H9 (cell line): ENCODE data around the gene ALX4. TPM values are rescaled to one million over a fixed set of nuclear protein-coding genes. Genes with fewer than 3 reads are reported as not detected.

Experiments used
- DNase-seq: peaks from one replicate; pipeline ENCODE4 v3.0.0-alpha.2; 2017
- H2AFZ ChIP-seq: one replicate; pipeline ENCODE4 v1.6.1; 2013; ENCODE audit warnings: mild to moderate bottlenecking, low read length, control low read depth, moderate library complexity
- H2AK5ac ChIP-seq: 2 replicates; pipeline ENCODE4 v1.6.1; 2013; ENCODE audit warnings: low read length, control low read depth, mixed read lengths; ENCODE audit not compliant: insufficient read length
- H2BK120ac ChIP-seq: one replicate; pipeline ENCODE4 v1.6.1; 2013; ENCODE audit warnings: low read depth, mild to moderate bottlenecking, low read length, control low read depth, inconsistent platforms; ENCODE audit not compliant: poor library complexity, severe bottlenecking
- H2BK12ac ChIP-seq: 2 replicates; pipeline ENCODE4 v1.6.1; 2013; ENCODE audit warnings: low read length, control low read depth, mixed read lengths, low read depth; ENCODE audit not compliant: insufficient read length
- H2BK15ac ChIP-seq: 2 replicates; pipeline ENCODE4 v1.6.1; 2013; ENCODE audit warnings: low read depth, low read length, control low read depth
- H2BK20ac ChIP-seq: one replicate; pipeline ENCODE4 v1.6.1; 2013; ENCODE audit warnings: low read depth, mild to moderate bottlenecking, low read length, control low read depth, inconsistent platforms; ENCODE audit not compliant: poor library complexity, severe bottlenecking
- H2BK5ac ChIP-seq: 2 replicates; pipeline ENCODE4 v1.6.1; 2013; ENCODE audit warnings: low read length, control low read depth, mixed read lengths; ENCODE audit not compliant: insufficient read length
- H3K14ac ChIP-seq: 2 replicates; pipeline ENCODE4 v1.6.1; 2013; ENCODE audit warnings: low read length, control low read depth; ENCODE audit not compliant: insufficient read depth
- H3K18ac ChIP-seq: 2 replicates; pipeline ENCODE4 v1.6.1; 2013; ENCODE audit warnings: low read depth, mild to moderate bottlenecking, mixed read lengths, low read length, control low read depth; ENCODE audit not compliant: insufficient read length
- H3K23ac ChIP-seq: 2 replicates; pipeline ENCODE4 v1.6.1; 2013; ENCODE audit warnings: low read length, control low read depth, mixed read lengths, low read depth; ENCODE audit not compliant: insufficient read length
- H3K23me2 ChIP-seq: 2 replicates; pipeline ENCODE4 v1.6.1; 2013; ENCODE audit warnings: low read depth, mild to moderate bottlenecking, mixed read lengths, low read length, control low read depth; ENCODE audit not compliant: insufficient read length, poor library complexity, severe bottlenecking
- H3K27ac ChIP-seq: 2 replicates; pipeline ENCODE4 v1.5.1; 2013; ENCODE audit warnings: low read length, control low read depth, mixed read lengths, low read depth; ENCODE audit not compliant: insufficient read length
- H3K27me3 ChIP-seq: 2 replicates; pipeline ENCODE4 v1.6.1; 2013; ENCODE audit warnings: low read length, control low read depth, inconsistent platforms; ENCODE audit not compliant: insufficient read depth
- H3K4ac ChIP-seq: 2 replicates; pipeline ENCODE4 v1.6.1; 2013; ENCODE audit warnings: low read depth, mild to moderate bottlenecking, control low read depth, inconsistent platforms, low read length, moderate library complexity
- H3K4me1 ChIP-seq: 2 replicates; pipeline ENCODE4 v1.6.1; 2013; ENCODE audit warnings: low read length, control low read depth, inconsistent platforms; ENCODE audit not compliant: insufficient read depth
- H3K4me2 ChIP-seq: 2 replicates; pipeline ENCODE4 v1.6.1; 2013; ENCODE audit warnings: low read length, control low read depth, mixed read lengths; ENCODE audit not compliant: insufficient read length, insufficient read depth
- H3K56ac ChIP-seq: 2 replicates; pipeline ENCODE4 v1.6.1; 2013; ENCODE audit warnings: low read depth, mild to moderate bottlenecking, mixed read lengths, low read length, control low read depth; ENCODE audit not compliant: insufficient read length
- H3K79me1 ChIP-seq: 2 replicates; pipeline ENCODE4 v1.6.1; 2013; ENCODE audit warnings: low read depth, mild to moderate bottlenecking, moderate library complexity, low read length, control low read depth, inconsistent platforms; ENCODE audit not compliant: insufficient read depth, poor library complexity, severe bottlenecking
- H3K79me2 ChIP-seq: 2 replicates; pipeline ENCODE4 v1.6.1; 2013; ENCODE audit warnings: low read length, control low read depth, inconsistent platforms; ENCODE audit not compliant: insufficient read depth
- H3K9ac ChIP-seq: 2 replicates; pipeline ENCODE4 v1.6.1; 2013; ENCODE audit warnings: low read length, control low read depth, mixed read lengths; ENCODE audit not compliant: insufficient read length; ENCODE audit errors: extremely low read depth
- H3K9me3 ChIP-seq: one replicate; pipeline ENCODE4 v1.6.1; 2013; ENCODE audit warnings: low read depth, low read length, inconsistent platforms; ENCODE audit not compliant: control insufficient read depth
- H3T11ph ChIP-seq: one replicate; pipeline ENCODE4 v1.6.1; 2013; ENCODE audit warnings: mild to moderate bottlenecking, low read length, control low read depth, inconsistent platforms
- H4K20me1 ChIP-seq: one replicate; pipeline ENCODE4 v1.6.1; 2013; ENCODE audit not compliant: control insufficient read depth, insufficient read length, insufficient read depth
- H4K5ac ChIP-seq: 2 replicates; pipeline ENCODE4 v1.6.1; 2013; ENCODE audit warnings: low read depth, mild to moderate bottlenecking, mixed read lengths, low read length, control low read depth; ENCODE audit not compliant: insufficient read length
- H4K8ac ChIP-seq: replicated peaks from 2 replicates; pipeline ENCODE4 v1.6.1; 2013; ENCODE audit warnings: low read length, control low read depth, mixed read lengths, low read depth; ENCODE audit not compliant: insufficient read length
- H4K91ac ChIP-seq: 2 replicates; pipeline ENCODE4 v1.6.1; 2013; ENCODE audit warnings: low read depth, mild to moderate bottlenecking, moderate library complexity, mixed read lengths, low read length, control low read depth; ENCODE audit not compliant: insufficient read length
- H3K27ac Mint-ChIP-seq, 3 experiments: 2 replicates in 2 of 3; 3 replicates in 1 of 3; pipeline ENCODE4 v1.8.0; 2020 to 2021; ENCODE audit warnings: mixed read lengths in 3 of 3, mild to moderate bottlenecking in 1 of 3, moderate library complexity in 1 of 3
- H3K27me3 Mint-ChIP-seq: 2 replicates; pipeline ENCODE4 v1.8.0; 2021; ENCODE audit warnings: low read depth, mild to moderate bottlenecking, moderate library complexity, mixed read lengths
- H3K36me3 Mint-ChIP-seq, 3 experiments: 2 replicates in 2 of 3; 3 replicates in 1 of 3; pipeline ENCODE4 v1.8.0; 2020 to 2021; ENCODE audit warnings: low read depth in 3 of 3, mixed read lengths in 3 of 3; ENCODE audit not compliant: insufficient read depth in 1 of 3
- H3K4me1 Mint-ChIP-seq, 2 experiments: 2 replicates each; pipeline ENCODE4 v1.8.0; 2020; ENCODE audit warnings: mixed read lengths in 2 of 2
- H3K4me3 Mint-ChIP-seq, 2 experiments: 2 replicates in 1 of 2; 3 replicates in 1 of 2; pipeline ENCODE4 v1.8.0; 2020 to 2021; ENCODE audit warnings: mild to moderate bottlenecking in 2 of 2, mixed read lengths in 2 of 2, moderate library complexity in 1 of 2
- H3K9me3 Mint-ChIP-seq, 2 experiments: 2 replicates in 1 of 2; 3 replicates in 1 of 2; pipeline ENCODE4 v1.8.0; 2020; ENCODE audit warnings: mild to moderate bottlenecking in 2 of 2, mixed read lengths in 2 of 2, moderate library complexity in 1 of 2
- CTCF ChIP-seq: fragments of 200-600 bp; sonication (generic); conservative IDR thresholded peaks from 3 replicates; pipeline ENCODE4 v1.8.0; 2021; ENCODE audit warnings: antibody characterized with exemption, mild to moderate bottlenecking
- WGBS: extraction: QIAGEN DNeasy Blood & Tissue Kit; methylation state at CpG from one replicate; pipeline ENCODE4 v1.1.7; 2013; ENCODE audit warnings: missing lambda C conversion rate, low lambda C conversion rate, mixed read lengths; ENCODE audit not compliant: insufficient read length; ENCODE audit errors: extremely low coverage; 5-methylcytosine and 5-hydroxymethylcytosine counted together
- total RNA-seq: library from RNA; stranded (reverse); gene quantifications from 2 replicates; pipeline ENCODE4 v1.2.1, GENCODE V29; 2021

Gene ALX4
- total RNA-seq, 1 experiment from 2014 or later = not detected

- no peak overlapping the region for H3K4me3 Mint-ChIP-seq
- Histone ChIP-seq H2AFZ (no peak overlapping the region), H3K79me1 (no peaks in the 10 kb centered on the region), H4K5ac (no peak overlapping the region), H2BK15ac (no peak overlapping the region), H3K4ac (no peak overlapping the region), H2BK120ac (no peak overlapping the region), H3K27ac (no peak overlapping the region), H3K27me3 (no peaks in the 10 kb centered on the region), H3K4me2 (no peak overlapping the region), H2BK12ac (no peak overlapping the region), H3T11ph (no peak overlapping the region), H3K79me2 (no peaks in the 10 kb centered on the region), H2AK5ac (no peak overlapping the region), H4K91ac (no peak overlapping the region), H3K56ac (no peak overlapping the region), H3K23me2 (no peaks in the 10 kb centered on the region), H3K14ac (no peak overlapping the region; the same call in 1 of the 2 replicates), H4K8ac (no peak overlapping the region), H2BK20ac (no peak overlapping the region), H3K23ac (no peak overlapping the region), H3K9ac (no peak overlapping the region), H3K4me1 (no peaks in the 10 kb centered on the region; the same call in 1 of the 2 replicates), H3K18ac (no peak overlapping the region), H4K20me1 (no peaks in the 10 kb centered on the region), H3K9me3 (no peaks in the 10 kb centered on the region), H2BK5ac (no peak overlapping the region)
- H3K36me3 Mint-ChIP-seq = no peaks in the 10 kb centered on the region
- no peak overlapping the region; a peak in 1 of 7 replicates for H3K27ac Mint-ChIP-seq
- DNase-seq = no peak
- no peaks in the 10 kb centered on the region; a peak in 1 of 5 replicates for H3K9me3 Mint-ChIP-seq
- H3K27me3 Mint-ChIP-seq = peaks cover 5% of the 10 kb centered on the region; the same call in 1 of the 2 replicates
- peaks cover 15 to 24% of the 10 kb centered on the region in 2 experiments for H3K4me1 Mint-ChIP-seq
- no CpG with 5 or more reads among the region's 9 CpGs for WGBS
- TF ChIP-seq CTCF = no peak
Measured at GRCh38 chr11:44281151-44281550, 28.8 kb downstream of the ALX4 start.
